Brain microvascular endothelial cell (primary cell): ENCODE results near the gene PRSS36.
A peak's percentile ranks its signal among the peaks of the same experiment; 100 is the strongest.

Source experiments
- DNase-seq: peaks from one replicate; pipeline ENCODE4 v3.0.0-alpha.2; 2020
- H3K27ac ChIP-seq: fragments of 250-450 bp; sonication (Bioruptor Pico); 2 replicates; pipeline ENCODE4 v1.5.1; 2020; ENCODE audit warnings: mild to moderate bottlenecking, moderate library complexity
- H3K27me3 ChIP-seq: fragments of 250-450 bp; sonication (Bioruptor Pico); replicated peaks from 2 replicates; pipeline ENCODE4 v1.5.1; 2020; ENCODE audit warnings: mild to moderate bottlenecking
- H3K36me3 ChIP-seq: fragments of 250-450 bp; sonication (Bioruptor Pico); replicated peaks from 2 replicates; pipeline ENCODE4 v1.5.1; 2020; ENCODE audit warnings: mild to moderate bottlenecking
- H3K4me3 ChIP-seq: 2 replicates; pipeline ENCODE4 v1.5.1; 2011; ENCODE audit warnings: low read depth, mild to moderate bottlenecking, control low read depth, low read length, moderate library complexity
- in situ Hi-C: cut with HindIII; loops from 2 replicates; pipeline ENCODE4 v1.10.0; 2017; ENCODE audit warnings: low sequenced_read_pairs, low pct_ligation_motif_present
- TF ChIP-seq, protein P1 (sequence below): IDR thresholded peaks from 2 replicates; pipeline ENCODE4 v1.5.1; 2011; ENCODE audit warnings: low read depth, mild to moderate bottlenecking, moderate library complexity, low read length, control low read depth, inconsistent platforms; ENCODE audit errors: missing control alignments

The PRSS36 gene

DNA sequence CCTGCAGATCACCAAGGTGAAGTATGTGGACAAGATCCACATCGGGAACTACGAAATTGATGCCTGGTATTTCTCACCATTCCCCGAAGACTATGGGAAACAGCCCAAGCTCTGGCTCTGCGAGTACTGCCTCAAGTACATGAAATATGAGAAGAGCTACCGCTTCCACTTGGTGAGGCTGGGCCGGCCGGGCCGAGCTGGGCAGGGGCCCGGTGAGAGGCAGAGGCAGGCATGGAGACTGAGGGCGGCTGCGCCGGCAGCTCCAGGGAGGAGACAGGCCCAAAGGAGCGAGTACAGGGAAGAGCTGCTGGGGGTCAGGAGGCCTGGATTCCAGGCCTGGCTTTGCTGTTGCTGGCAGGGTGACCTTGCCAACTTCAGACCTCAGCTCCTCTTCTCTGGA, 22.7 kb downstream of the PRSS36 start:
- in situ Hi-C loops, result no loop called here

DNA sequence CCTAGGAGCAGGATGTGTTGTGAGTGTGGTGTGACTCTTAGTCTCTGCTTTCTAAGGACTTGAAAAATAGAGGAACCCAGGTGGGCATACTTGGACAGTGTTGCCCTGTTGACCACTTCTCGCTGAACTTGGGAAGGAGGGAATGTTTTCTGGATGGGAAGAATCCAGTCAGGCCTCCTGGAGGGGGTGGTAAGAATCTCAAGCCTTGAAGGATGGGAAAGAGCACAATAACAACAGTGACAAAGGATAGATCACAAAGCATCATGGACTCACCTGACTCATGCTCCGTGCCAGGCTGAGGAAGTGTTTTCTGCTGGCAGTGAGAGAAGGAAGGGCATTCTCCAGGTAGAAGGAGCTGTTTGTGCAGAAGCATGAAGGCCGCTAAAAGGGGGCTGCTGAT, 24.0 kb downstream of the PRSS36 start:
- Histone ChIP-seq H3K36me3 (peaks cover 11% of the 10 kb centered on the region), H3K27me3 (no peaks in the 10 kb centered on the region), H3K27ac (no peak overlapping the region), H3K4me3 (no peak overlapping the region)
- in situ Hi-C loops, result no loop called here
- TF ChIP-seq, protein P1, sequence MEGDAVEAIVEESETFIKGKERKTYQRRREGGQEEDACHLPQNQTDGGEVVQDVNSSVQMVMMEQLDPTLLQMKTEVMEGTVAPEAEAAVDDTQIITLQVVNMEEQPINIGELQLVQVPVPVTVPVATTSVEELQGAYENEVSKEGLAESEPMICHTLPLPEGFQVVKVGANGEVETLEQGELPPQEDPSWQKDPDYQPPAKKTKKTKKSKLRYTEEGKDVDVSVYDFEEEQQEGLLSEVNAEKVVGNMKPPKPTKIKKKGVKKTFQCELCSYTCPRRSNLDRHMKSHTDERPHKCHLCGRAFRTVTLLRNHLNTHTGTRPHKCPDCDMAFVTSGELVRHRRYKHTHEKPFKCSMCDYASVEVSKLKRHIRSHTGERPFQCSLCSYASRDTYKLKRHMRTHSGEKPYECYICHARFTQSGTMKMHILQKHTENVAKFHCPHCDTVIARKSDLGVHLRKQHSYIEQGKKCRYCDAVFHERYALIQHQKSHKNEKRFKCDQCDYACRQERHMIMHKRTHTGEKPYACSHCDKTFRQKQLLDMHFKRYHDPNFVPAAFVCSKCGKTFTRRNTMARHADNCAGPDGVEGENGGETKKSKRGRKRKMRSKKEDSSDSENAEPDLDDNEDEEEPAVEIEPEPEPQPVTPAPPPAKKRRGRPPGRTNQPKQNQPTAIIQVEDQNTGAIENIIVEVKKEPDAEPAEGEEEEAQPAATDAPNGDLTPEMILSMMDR, result no peak
- no peak for DNase-seq

More for the DNA sequence above, 22.7 kb downstream of the PRSS36 start:
- no peaks in the 10 kb centered on the region for H3K27me3 ChIP-seq
- H3K27ac ChIP-seq, result no peak overlapping the region
- TF ChIP-seq, protein P1, result no peak
- DNase-seq, result no peak
- no peak overlapping the region for H3K4me3 ChIP-seq
- H3K36me3 ChIP-seq, result peaks cover 5% of the 10 kb centered on the region

DNA sequence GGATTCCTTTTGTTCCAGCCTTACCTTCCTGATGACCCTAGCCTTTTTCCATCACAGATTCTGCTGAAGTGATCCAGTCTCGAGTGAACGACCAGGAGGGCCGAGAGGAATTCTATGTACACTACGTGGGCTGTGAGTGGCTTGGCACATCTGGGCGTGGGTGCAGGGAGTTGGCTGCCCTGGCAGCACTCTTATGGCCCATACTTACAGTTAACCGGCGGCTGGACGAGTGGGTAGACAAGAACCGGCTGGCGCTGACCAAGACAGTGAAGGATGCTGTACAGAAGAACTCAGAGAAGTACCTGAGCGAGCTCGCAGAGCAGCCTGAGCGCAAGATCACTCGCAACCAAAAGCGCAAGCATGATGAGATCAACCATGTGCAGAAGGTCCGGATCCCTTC, 29.7 kb downstream of the PRSS36 start:
- in situ Hi-C loops, result no loop called here
- H3K4me3 ChIP-seq, result no peak overlapping the region

DNA sequence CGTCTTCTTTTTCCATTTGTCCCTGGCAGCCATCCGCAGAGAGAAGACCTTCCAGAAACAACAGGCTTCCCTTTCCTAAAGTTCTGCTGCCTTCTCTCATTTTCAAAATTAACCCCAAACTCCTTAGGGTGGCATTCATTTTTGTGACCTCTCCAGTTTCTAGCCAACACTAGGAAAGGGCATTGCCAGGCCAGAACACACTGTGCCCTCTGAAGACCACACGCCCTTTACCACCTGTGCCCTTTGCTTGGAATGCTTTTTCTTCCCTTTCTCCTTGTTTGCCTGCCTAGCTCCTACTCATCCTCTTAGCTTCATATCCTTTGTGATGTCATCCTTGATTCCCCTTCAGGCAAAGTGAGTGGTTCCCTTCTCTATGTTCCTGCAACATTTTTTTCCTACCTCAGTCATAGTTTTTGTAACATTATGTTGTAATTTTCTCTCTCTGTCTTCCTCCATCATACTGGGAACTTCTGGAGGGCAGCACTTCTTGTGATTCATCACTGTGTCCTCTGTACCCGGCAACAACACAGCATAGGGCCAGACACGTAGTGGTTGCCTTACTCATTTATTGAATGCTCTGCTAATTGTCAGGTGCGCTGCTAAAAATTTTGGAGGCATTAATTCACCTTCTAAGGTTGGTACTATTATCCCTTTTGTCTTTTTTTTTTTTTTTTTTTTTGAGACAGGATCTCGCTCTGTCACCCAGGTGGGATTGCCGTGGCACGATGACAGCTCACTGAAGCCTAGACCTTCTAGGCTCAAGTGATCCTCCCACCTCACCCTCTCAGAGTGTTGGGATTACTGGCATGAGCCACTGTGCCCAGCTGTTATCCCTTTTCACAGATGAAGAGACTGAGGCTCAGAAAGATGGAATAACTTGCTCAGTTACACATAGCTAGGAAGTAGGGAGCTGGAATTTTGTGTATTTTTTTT, 31.4 kb downstream of the PRSS36 start:
- Histone ChIP-seq H3K27me3 (no peaks in the 10 kb centered on the region), H3K4me3 (peak overlapping the region; percentile 71), H3K27ac (peak overlapping the region; percentile 95), H3K36me3 (peaks cover 22% of the 10 kb centered on the region)
- TF ChIP-seq, protein P1, result no peak
- in situ Hi-C loops, result no loop called here
- DNase-seq, result peak; percentile 47

More for the DNA sequence above, 29.7 kb downstream of the PRSS36 start:
- Histone ChIP-seq H3K27ac (no peak overlapping the region), H3K27me3 (no peaks in the 10 kb centered on the region), H3K36me3 (peaks cover 22% of the 10 kb centered on the region)
- DNase-seq, result no peak
- TF ChIP-seq, protein P1, result no peak

DNA sequence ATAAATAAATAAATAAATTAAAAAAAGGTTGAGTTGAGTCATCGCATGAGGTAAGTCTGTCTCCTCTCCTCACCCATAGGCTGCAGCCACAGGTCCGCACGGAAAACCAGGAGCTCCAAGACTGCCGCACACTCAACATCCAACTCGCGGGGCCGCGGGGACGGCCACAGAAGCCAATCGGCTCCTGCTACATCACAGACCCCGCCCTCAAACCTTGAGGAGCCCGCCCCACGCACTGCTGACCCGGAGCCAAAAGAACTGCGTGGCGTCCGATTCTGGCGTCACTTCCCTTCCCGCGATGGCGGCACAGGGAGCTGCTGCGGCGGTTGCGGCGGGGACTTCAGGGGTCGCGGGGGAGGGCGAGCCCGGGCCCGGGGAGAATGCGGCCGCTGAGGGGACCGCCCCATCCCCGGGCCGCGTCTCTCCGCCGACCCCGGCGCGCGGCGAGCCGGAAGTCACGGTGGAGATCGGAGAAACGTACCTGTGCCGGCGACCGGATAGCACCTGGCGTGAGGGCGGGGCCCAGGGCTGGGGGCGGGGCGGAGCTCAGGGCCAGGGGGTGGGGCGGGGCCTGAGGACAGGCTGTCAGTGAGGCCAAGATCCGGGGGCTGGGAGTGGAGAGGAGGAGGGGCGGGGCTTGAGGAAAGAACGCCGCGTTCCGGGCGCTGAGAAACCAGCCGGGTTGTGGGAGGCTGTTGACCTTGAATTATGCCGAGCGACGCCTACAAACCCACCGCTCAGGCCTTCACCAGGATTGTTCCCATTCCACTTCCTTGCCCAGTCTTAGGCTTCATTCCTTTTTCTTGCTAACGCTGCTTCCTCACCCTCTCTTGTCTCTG, 32.3 kb downstream of the PRSS36 start, which contains the start of gene KAT8:
Gene KAT8 (plus strand): TSS at position 281 of the 839 bp plus-strand sequence. CDS start 18 bp downstream, at position 299.
- Histone ChIP-seq H3K27ac (peak within 1 kb of the TSS; percentile 95), H3K36me3 (peaks cover 24% of the 10 kb centered on the region), H3K4me3 (peak within 1 kb of the TSS; percentile 71), H3K27me3 (no peaks in the 10 kb centered on the region)
- DNase-seq, result peak; percentile 99
- TF ChIP-seq, protein P1, result no peak
- in situ Hi-C loops, result no loop called here
